Measurements from ENCODE around the gene SAP30.

SAP30 gene

GRCh38 chr4:173401063-173401462, 30.3 kb downstream of the SAP30 start:
- Histone ChIP-seq H3K9ac (no peak overlapping the region), H3K36me3 (peaks cover 27 to 49% (median 38%) of the 10 kb centered on the region in 11 experiments), H4K20me1 (no peaks in the 10 kb centered on the region), H3K27ac (no peak overlapping the region), H3K27me3 (no peaks in the 10 kb centered on the region), H3K9me3 (replicated peaks in 1 of 11) (no peaks in the 10 kb centered on the region), H3K4me2 (no peak overlapping the region), H3K4me1 (peaks cover 0 to 14% (median 6%) of the 10 kb centered on the region in 10 experiments; a peak in 6 of 20 replicates), H3K4me3 (no peak overlapping the region)
- TF ChIP-seq Cebpa-rat (IDR thresholded peaks at IDR 0.05): no peak

GRCh38 chr4:173403051-173403450, 32.3 kb downstream of the SAP30 start:
- Histone ChIP-seq H3K4me3 (no peak overlapping the region), H3K4me1 (peaks cover 0 to 14% (median 6%) of the 10 kb centered on the region in 10 experiments; a peak in 6 of 20 replicates), H3K27me3 (no peaks in the 10 kb centered on the region), H4K20me1 (no peaks in the 10 kb centered on the region), H3K9me3 (replicated peaks in 1 of 11) (no peaks in the 10 kb centered on the region), H3K36me3 (peaks cover 27 to 50% (median 42%) of the 10 kb centered on the region in 11 experiments; a peak in 21 of 22 replicates), H3K9ac (no peak overlapping the region), H3K27ac (no peak overlapping the region), H3K4me2 (no peak overlapping the region)
- TF ChIP-seq Cebpa-rat (IDR thresholded peaks at IDR 0.05): no peak

- Histone ChIP-seq H3K9me3 (replicated peaks in 1 of 11) (no peaks in the 10 kb centered on the region), H3K4me3 (no peak overlapping the region), H3K4me1 (peaks cover 0 to 14% (median 6%) of the 10 kb centered on the region in 10 experiments; a peak in 6 of 20 replicates)
These were observed 33.6 kb downstream of the SAP30 start for GRCh38 chr4:173404296-173404865.

GRCh38 chr4:173405840-173406606, 35.3 kb downstream of the SAP30 start:
- Histone ChIP-seq H3K9me3 (replicated peaks in 1 of 11) (no peaks in the 10 kb centered on the region), H3K4me1 (peaks cover 0 to 24% (median 7%) of the 10 kb centered on the region in 10 experiments; a peak in 11 of 20 replicates), H3K27me3 (no peaks in the 10 kb centered on the region), H3K36me3 (peaks cover 34 to 72% (median 58%) of the 10 kb centered on the region in 11 experiments), H4K20me1 (no peaks in the 10 kb centered on the region), H3K27ac (no peak overlapping the region), H3K9ac (no peak overlapping the region), H3K4me2 (peak overlapping the region in 5 of 11 experiments; percentile 2 to 28 (median 10); a peak in 1 of 22 replicates), H3K4me3 (no peak overlapping the region)
- no peak for TF ChIP-seq Cebpa-rat (IDR thresholded peaks at IDR 0.05)

More at GRCh38 chr4:173404296-173404865, 33.6 kb downstream of the SAP30 start:
- Histone ChIP-seq H3K4me2 (no peak overlapping the region), H4K20me1 (no peaks in the 10 kb centered on the region), H3K27ac (no peak overlapping the region), H3K27me3 (no peaks in the 10 kb centered on the region), H3K9ac (no peak overlapping the region), H3K36me3 (peaks cover 27 to 59% (median 47%) of the 10 kb centered on the region in 11 experiments; a peak in 21 of 22 replicates)
- TF ChIP-seq Cebpa-rat (IDR thresholded peaks at IDR 0.05): no peak

GRCh38 chr4:173410079-173410478, 39.3 kb downstream of the SAP30 start:
- Histone ChIP-seq H3K4me2 (no peak overlapping the region), H3K4me1 (peaks cover 23 to 61% (median 45%) of the 10 kb centered on the region in 10 experiments), H4K20me1 (no peaks in the 10 kb centered on the region), H3K27me3 (no peaks in the 10 kb centered on the region), H3K4me3 (no peak overlapping the region), H3K9me3 (replicated peaks in 1 of 11) (no peaks in the 10 kb centered on the region), H3K36me3 (peaks cover 15 to 66% (median 41%) of the 10 kb centered on the region in 11 experiments; a peak in 20 of 22 replicates), H3K9ac (no peak overlapping the region), H3K27ac (no peak overlapping the region; a peak in 1 of 22 replicates)
- no peak for TF ChIP-seq Cebpa-rat (IDR thresholded peaks at IDR 0.05)

- H3K4me3 ChIP-seq: no peak overlapping the region
- H3K36me3 ChIP-seq: peaks cover 6 to 55% (median 30%) of the 10 kb centered on the region in 11 experiments; a peak in 19 of 22 replicates
- H3K9ac ChIP-seq: no peak overlapping the region
- H4K20me1 ChIP-seq: no peaks in the 10 kb centered on the region
- peaks cover 24 to 63% (median 55%) of the 10 kb centered on the region in 10 experiments for H3K4me1 ChIP-seq
- no peaks in the 10 kb centered on the region for H3K27me3 ChIP-seq
- H3K4me2 ChIP-seq: peak overlapping the region in 6 of 11 experiments; percentile 3 to 78 (median 54); a peak in 11 of 22 replicates
- peak overlapping the region in 5 of 11 experiments; percentile 22 to 76 (median 35); a peak in 6 of 22 replicates for H3K27ac ChIP-seq
- no peaks in the 10 kb centered on the region for H3K9me3 ChIP-seq (replicated peaks in 1 of 11)
- TF ChIP-seq Cebpa-rat (IDR thresholded peaks at IDR 0.05): 0 out of 22 replicates have a peak, but pooled peaks of 1 of the 11 experiments have one; percentile 31
These were observed 40.4 kb downstream of the SAP30 start for GRCh38 chr4:173411106-173411693.

- Histone ChIP-seq H3K36me3 (peaks cover 6 to 45% (median 23%) of the 10 kb centered on the region in 11 experiments; a peak in 17 of 22 replicates), H3K9ac (peak overlapping the region in 1 of 11 experiments; percentile 1; a peak in 4 of 22 replicates), H3K4me3 (no peak overlapping the region), H3K4me1 (peaks cover 24 to 81% (median 73%) of the 10 kb centered on the region in 10 experiments), H3K4me2 (peak overlapping the region; percentile 18 to 78 (median 69); a peak in 20 of 22 replicates), H3K27ac (peak overlapping the region in 9 of 11 experiments; percentile 34 to 81 (median 76); a peak in 17 of 22 replicates), H3K9me3 (replicated peaks in 1 of 11) (no peaks in the 10 kb centered on the region), H4K20me1 (no peaks in the 10 kb centered on the region), H3K27me3 (no peaks in the 10 kb centered on the region)
- TF ChIP-seq Cebpa-rat (IDR thresholded peaks at IDR 0.05): no peak
These were observed 42.3 kb downstream of the SAP30 start for GRCh38 chr4:173413036-173413435.

- Histone ChIP-seq H3K4me1 (peaks cover 34 to 96% (median 87%) of the 10 kb centered on the region in 10 experiments), H4K20me1 (no peaks in the 10 kb centered on the region), H3K9me3 (replicated peaks in 1 of 11) (no peaks in the 10 kb centered on the region), H3K27me3 (no peaks in the 10 kb centered on the region), H3K4me3 (no peak overlapping the region), H3K36me3 (peaks cover 4 to 37% (median 22%) of the 10 kb centered on the region in 11 experiments; a peak in 17 of 22 replicates), H3K27ac (peak overlapping the region in 10 of 11 experiments; percentile 43 to 81 (median 76); a peak in 19 of 22 replicates), H3K4me2 (peak overlapping the region in 10 of 11 experiments; percentile 12 to 78 (median 70); a peak in 19 of 22 replicates), H3K9ac (peak overlapping the region in 7 of 11 experiments; percentile 13 to 63 (median 50); a peak in 10 of 22 replicates)
- no peak for TF ChIP-seq Cebpa-rat (IDR thresholded peaks at IDR 0.05)
These were observed 43.7 kb downstream of the SAP30 start for GRCh38 chr4:173414456-173414855.
